Peyer's patch (tissue), 4 donors: ENCODE results near the gene OXLD1. TPM values are rescaled to one million over a fixed set of nuclear protein-coding genes. Genes with fewer than 3 reads are reported as not detected.

Experiments used
- DNase-seq, 3 donors: peaks; one replicate each; pipeline ENCODE4 v3.0.0-alpha.2; 2017 to 2019
- H3K27ac ChIP-seq, 4 donors: fragments of 200-600 bp; sonication (generic); one replicate each; pipeline ENCODE4 v1.5.1; 2016 to 2019
- H3K27me3 ChIP-seq, 2 donors: fragments of 200-600 bp; sonication (generic); one replicate each; pipeline ENCODE4 v1.5.1; 2019
- H3K36me3 ChIP-seq, 3 donors: fragments of 200-600 bp; sonication (generic); one replicate each; pipeline ENCODE4 v1.5.1; 2016 to 2019
- H3K4me1 ChIP-seq, 4 donors: fragments of 200-600 bp; sonication (generic); one replicate each; pipeline ENCODE4 v1.5.1; 2016 to 2019
- H3K4me3 ChIP-seq, 4 donors: fragments of 200-600 bp; sonication (generic); 1 replicate in 3 of 4; 2 replicates in 1 of 4; pipeline ENCODE4 v1.5.1; 2016 to 2019; ENCODE audit warnings: mild to moderate bottlenecking in 1 of 4
- H3K9me3 ChIP-seq, 4 donors: fragments of 200-600 bp; sonication (generic); one replicate each; pipeline ENCODE4 v1.5.1; 2016 to 2019; ENCODE audit warnings: mild to moderate bottlenecking in 1 of 4
- POLR2A ChIP-seq, 2 donors: fragments of 450-650 bp; IDR thresholded peaks; one replicate each; pipeline ENCODE4 v1.5.1; 2017; ENCODE audit warnings: antibody characterized with exemption in 2 of 2, mild to moderate bottlenecking in 2 of 2, moderate library complexity in 2 of 2
- total RNA-seq, 4 donors: library from RNA; depleted of rRNA; stranded (reverse); fragments of >200 nt; gene quantifications; one replicate each; pipeline ENCODE4 v1.1.0, GENCODE V29; 2016
- TF ChIP-seq, protein P1 (sequence below), 6 experiments: fragments of 450-650 bp in 4 of 6; fragments of 200-600 bp in 2 of 6; sonication (generic) in 1 of 6; IDR thresholded peaks; one replicate each; pipeline ENCODE4 v1.5.1; 2017 to 2019; ENCODE audit warnings: antibody characterized with exemption in 6 of 6, mild to moderate bottlenecking in 3 of 6, moderate library complexity in 1 of 6

The OXLD1 gene
- total RNA-seq, 4 donors from 2014 or later: 1.7 to 55.4 (median 41.9) TPM

DNA sequence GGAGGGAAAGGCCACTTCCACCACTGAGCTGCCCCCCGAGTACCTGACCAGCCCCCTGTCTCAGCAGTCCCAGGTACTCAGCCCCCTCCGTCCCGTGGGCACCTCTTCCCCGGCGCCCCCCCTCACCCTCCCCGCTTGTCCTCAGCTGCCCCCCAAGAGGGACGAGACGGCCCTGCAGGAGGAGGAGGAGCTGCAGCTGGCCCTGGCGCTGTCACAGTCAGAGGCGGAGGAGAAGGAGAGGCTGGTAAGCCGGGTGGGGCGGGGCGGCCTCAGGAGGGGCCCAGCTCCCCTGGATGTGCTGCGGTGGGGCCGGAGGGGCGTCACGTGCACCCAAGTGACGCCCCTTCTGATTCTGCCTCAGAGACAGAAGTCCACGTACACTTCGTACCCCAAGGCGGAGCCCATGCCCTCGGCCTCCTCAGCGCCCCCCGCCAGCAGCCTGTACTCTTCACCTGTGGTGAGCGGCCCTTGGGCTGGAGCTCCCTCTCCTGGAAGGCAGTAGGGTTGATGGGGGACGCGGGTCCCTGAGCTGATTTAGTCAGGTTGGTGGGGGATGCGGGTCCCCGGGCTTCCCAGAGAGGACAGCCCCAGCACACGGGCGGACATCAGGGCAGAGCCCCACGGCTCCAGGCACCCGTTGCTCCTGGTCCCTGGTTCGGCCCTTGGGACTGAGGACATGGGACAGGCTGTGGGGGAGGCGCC lies 27.3 kb upstream of the OXLD1 start:
- H3K27me3 ChIP-seq: no peaks in the 10 kb centered on the region
- H3K36me3 ChIP-seq: peaks cover 0 to 100% (median 0%) of the 10 kb centered on the region in 3 donors
- H3K9me3 ChIP-seq: no peaks in the 10 kb centered on the region
- TF ChIP-seq, protein P1, sequence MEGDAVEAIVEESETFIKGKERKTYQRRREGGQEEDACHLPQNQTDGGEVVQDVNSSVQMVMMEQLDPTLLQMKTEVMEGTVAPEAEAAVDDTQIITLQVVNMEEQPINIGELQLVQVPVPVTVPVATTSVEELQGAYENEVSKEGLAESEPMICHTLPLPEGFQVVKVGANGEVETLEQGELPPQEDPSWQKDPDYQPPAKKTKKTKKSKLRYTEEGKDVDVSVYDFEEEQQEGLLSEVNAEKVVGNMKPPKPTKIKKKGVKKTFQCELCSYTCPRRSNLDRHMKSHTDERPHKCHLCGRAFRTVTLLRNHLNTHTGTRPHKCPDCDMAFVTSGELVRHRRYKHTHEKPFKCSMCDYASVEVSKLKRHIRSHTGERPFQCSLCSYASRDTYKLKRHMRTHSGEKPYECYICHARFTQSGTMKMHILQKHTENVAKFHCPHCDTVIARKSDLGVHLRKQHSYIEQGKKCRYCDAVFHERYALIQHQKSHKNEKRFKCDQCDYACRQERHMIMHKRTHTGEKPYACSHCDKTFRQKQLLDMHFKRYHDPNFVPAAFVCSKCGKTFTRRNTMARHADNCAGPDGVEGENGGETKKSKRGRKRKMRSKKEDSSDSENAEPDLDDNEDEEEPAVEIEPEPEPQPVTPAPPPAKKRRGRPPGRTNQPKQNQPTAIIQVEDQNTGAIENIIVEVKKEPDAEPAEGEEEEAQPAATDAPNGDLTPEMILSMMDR (IDR thresholded peaks at IDR 0.05): no peak
- no peak for TF ChIP-seq POLR2A (IDR thresholded peaks at IDR 0.05)
- no peak for DNase-seq
- H3K27ac ChIP-seq: no peak overlapping the region
- H3K4me1 ChIP-seq: no peaks in the 10 kb centered on the region
- no peak overlapping the region for H3K4me3 ChIP-seq

DNA sequence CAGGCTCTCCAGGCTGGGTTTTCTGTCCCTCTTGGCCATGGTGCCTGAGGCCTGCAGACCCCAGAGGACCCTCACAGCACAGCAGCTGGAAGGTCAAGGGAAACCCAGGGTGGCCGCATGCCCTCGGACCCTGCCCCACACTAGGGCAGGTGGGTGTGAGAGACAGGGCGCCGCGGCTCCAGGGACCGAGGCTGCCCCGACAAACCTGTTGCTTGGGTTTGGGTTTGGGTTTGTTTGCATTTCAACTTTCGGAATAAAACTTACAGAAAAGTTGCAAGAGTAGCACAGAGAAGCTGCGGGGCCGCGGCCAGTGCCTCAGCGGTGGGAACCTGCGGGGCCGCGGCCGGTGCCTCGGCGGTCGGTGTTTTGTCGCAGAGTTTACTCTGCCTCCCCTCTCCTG lies 25.2 kb upstream of the OXLD1 start:
- Histone ChIP-seq H3K27ac (no peak overlapping the region), H3K27me3 (no peaks in the 10 kb centered on the region), H3K4me1 (no peaks in the 10 kb centered on the region), H3K9me3 (no peaks in the 10 kb centered on the region), H3K36me3 (peaks cover 0 to 100% (median 0%) of the 10 kb centered on the region in 3 donors), H3K4me3 (no peak overlapping the region)
- DNase-seq: no peak
- TF ChIP-seq POLR2A (IDR thresholded peaks at IDR 0.05): no peak
- TF ChIP-seq, protein P1 (IDR thresholded peaks at IDR 0.05): no peak

DNA sequence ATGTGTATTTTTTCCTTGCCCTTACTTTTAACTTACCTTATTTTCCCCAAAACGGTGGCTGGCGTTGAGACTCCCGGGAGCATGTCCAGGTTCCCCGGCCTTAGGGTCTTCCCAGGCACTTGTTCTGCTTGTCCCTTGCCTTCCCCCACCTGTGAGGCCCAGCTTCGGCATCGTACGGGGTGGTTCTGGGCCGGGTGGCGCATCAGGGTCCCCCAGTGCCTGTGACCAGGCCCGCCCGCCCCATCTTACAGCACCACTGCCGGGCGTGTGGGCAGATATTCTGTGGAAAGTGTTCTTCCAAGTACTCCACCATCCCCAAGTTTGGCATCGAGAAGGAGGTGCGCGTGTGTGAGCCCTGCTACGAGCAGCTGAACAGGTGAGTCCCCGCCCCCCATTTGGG lies 24.8 kb upstream of the OXLD1 start:
- Histone ChIP-seq H3K4me3 (no peak overlapping the region), H3K36me3 (peaks cover 0 to 100% (median 0%) of the 10 kb centered on the region in 3 donors), H3K9me3 (no peaks in the 10 kb centered on the region), H3K27ac (no peak overlapping the region), H3K4me1 (no peaks in the 10 kb centered on the region), H3K27me3 (no peaks in the 10 kb centered on the region)
- DNase-seq: no peak
- no peak for TF ChIP-seq POLR2A (IDR thresholded peaks at IDR 0.05)
- TF ChIP-seq, protein P1 (IDR thresholded peaks at IDR 0.05): no peak

DNA sequence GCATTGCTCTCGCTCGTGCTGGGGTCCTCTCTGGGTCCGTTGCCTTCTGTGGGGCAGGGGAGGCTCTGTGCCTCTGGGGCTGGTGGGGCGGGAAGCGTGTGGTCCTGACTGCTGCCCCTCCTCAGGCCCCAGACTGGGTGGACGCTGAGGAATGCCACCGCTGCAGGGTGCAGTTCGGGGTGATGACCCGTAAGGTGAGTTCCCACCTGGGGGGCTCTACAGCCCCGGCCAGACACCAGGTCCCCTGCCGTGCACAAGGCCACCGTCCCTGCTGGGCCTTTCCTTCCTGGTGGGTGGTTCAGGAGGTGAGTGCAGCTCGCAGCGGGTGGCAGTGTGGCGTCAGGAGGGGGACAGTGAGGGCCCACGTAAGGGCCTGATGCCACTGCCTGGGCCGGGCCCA lies 24.1 kb upstream of the OXLD1 start:
- H3K4me1 ChIP-seq: peaks cover 0 to 5% (median 2%) of the 10 kb centered on the region in 4 donors
- H3K36me3 ChIP-seq: peaks cover 0 to 99% (median 0%) of the 10 kb centered on the region in 3 donors
- H3K27me3 ChIP-seq: no peaks in the 10 kb centered on the region
- no peaks in the 10 kb centered on the region for H3K9me3 ChIP-seq
- DNase-seq: no peak
- H3K4me3 ChIP-seq: no peak overlapping the region
- TF ChIP-seq, protein P1 (IDR thresholded peaks at IDR 0.05): no peak
- no peak for TF ChIP-seq POLR2A (IDR thresholded peaks at IDR 0.05)
- H3K27ac ChIP-seq: no peak overlapping the region

DNA sequence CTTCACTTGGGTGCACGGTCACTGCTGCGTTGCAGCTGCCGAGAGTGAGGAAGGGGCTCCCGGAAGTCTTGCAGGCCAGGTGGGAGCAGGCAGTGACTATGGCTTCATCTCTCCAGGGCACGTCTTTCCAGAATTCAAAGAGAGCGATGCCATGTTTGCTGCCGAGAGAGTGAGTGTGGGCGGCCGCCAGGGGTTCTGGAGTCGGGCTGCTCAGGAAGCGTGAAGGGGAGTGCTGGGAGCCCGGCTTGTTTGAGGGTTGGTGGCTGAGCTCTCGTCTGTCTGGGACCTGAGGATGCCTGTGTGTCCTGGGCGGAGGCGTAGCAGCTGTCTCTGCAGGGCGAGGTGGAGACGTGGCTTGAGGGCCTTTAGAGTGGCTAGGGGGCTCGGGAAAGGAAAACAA lies 23.7 kb upstream of the OXLD1 start:
- no peak for TF ChIP-seq POLR2A (IDR thresholded peaks at IDR 0.05)
- TF ChIP-seq, protein P1 (IDR thresholded peaks at IDR 0.05): no peak
- DNase-seq: no peak
- Histone ChIP-seq H3K4me3 (no peak overlapping the region), H3K27me3 (no peaks in the 10 kb centered on the region), H3K9me3 (no peaks in the 10 kb centered on the region), H3K27ac (no peak overlapping the region), H3K4me1 (peaks cover 0 to 9% (median 7%) of the 10 kb centered on the region in 4 donors), H3K36me3 (peaks cover 0 to 95% (median 0%) of the 10 kb centered on the region in 3 donors)
